Mesenchymal stem cell (in vitro differentiated cells and primary cell): ENCODE measurements around the gene MAPKAP1.
A peak's percentile ranks its signal among the peaks of the same experiment; 100 is the strongest.

Experiments
- DNase-seq: peaks from one replicate; pipeline ENCODE4 v3.0.0-alpha.2; 2013
- H2AFZ ChIP-seq: one replicate; pipeline ENCODE4 v1.6.1; 2013; ENCODE audit warnings: low read depth, mild to moderate bottlenecking, control low read depth, inconsistent platforms, low read length, moderate library complexity
- H2AK5ac ChIP-seq: 2 replicates; pipeline ENCODE4 v1.6.1; 2013; ENCODE audit warnings: low read length, moderate library complexity, mild to moderate bottlenecking, inconsistent platforms; ENCODE audit not compliant: severe bottlenecking
- H2BK120ac ChIP-seq: one replicate; pipeline ENCODE4 v1.6.1; 2013; ENCODE audit warnings: low read depth, mild to moderate bottlenecking, inconsistent platforms, low read length, moderate library complexity
- H2BK12ac ChIP-seq, 2 experiments: one replicate each; pipeline ENCODE4 v1.6.1; 2013; ENCODE audit warnings: inconsistent platforms in 2 of 2, low read length in 2 of 2, mild to moderate bottlenecking in 2 of 2, moderate library complexity in 2 of 2, control low read depth in 1 of 2
- H2BK15ac ChIP-seq: one replicate; pipeline ENCODE4 v1.6.1; 2013; ENCODE audit warnings: mild to moderate bottlenecking, low read depth, inconsistent platforms; ENCODE audit not compliant: poor library complexity, severe bottlenecking
- H2BK5ac ChIP-seq: 2 replicates; pipeline ENCODE4 v1.6.1; 2013; ENCODE audit warnings: low read depth, mild to moderate bottlenecking, low read length, control low read depth, inconsistent platforms; ENCODE audit not compliant: poor library complexity, severe bottlenecking
- H3K14ac ChIP-seq, 2 experiments: one replicate each; pipeline ENCODE4 v1.6.1; 2013; ENCODE audit warnings: inconsistent platforms in 2 of 2, low read length in 2 of 2, control low read depth in 1 of 2, mild to moderate bottlenecking in 1 of 2, moderate library complexity in 1 of 2
- H3K18ac ChIP-seq, 2 experiments: one replicate each; pipeline ENCODE4 v1.6.1; 2013; ENCODE audit warnings: inconsistent platforms in 2 of 2, low read length in 2 of 2, control low read depth in 1 of 2, low read depth in 1 of 2, mild to moderate bottlenecking in 1 of 2
- H3K23ac ChIP-seq, 2 experiments: one replicate each; pipeline ENCODE4 v1.6.1; 2013; ENCODE audit warnings: inconsistent platforms in 2 of 2, low read length in 2 of 2, mild to moderate bottlenecking in 2 of 2, moderate library complexity in 2 of 2, control low read depth in 1 of 2
- H3K27ac ChIP-seq: 2 replicates; pipeline ENCODE4 v1.5.1; 2013; ENCODE audit warnings: mild to moderate bottlenecking, moderate library complexity, low read length, control low read depth, inconsistent platforms; ENCODE audit not compliant: poor library complexity, severe bottlenecking
- H3K27me3 ChIP-seq, 2 experiments: 2 replicates each; pipeline versions ENCODE4 v1.6.1 to v1.7.0; 2013; ENCODE audit warnings: low read length in 2 of 2, mild to moderate bottlenecking in 2 of 2, moderate library complexity in 2 of 2, control low read depth in 1 of 2, inconsistent platforms in 1 of 2; ENCODE audit not compliant: control insufficient read depth in 1 of 2, insufficient read depth in 1 of 2
- H3K36me3 ChIP-seq, 2 experiments: 2 replicates each; pipeline versions ENCODE4 v1.6.1 to v1.7.0; 2013; ENCODE audit warnings: low read length in 2 of 2, control low read depth in 1 of 2, inconsistent platforms in 1 of 2, low read depth in 1 of 2, mild to moderate bottlenecking in 1 of 2; ENCODE audit not compliant: insufficient read depth in 2 of 2, control insufficient read depth in 1 of 2
- H3K4ac ChIP-seq, 2 experiments: one replicate each; pipeline ENCODE4 v1.6.1; 2013; ENCODE audit warnings: inconsistent platforms in 2 of 2, low read length in 2 of 2, mild to moderate bottlenecking in 2 of 2, moderate library complexity in 2 of 2, control low read depth in 1 of 2, low read depth in 1 of 2
- H3K4me1 ChIP-seq: 2 replicates; pipeline ENCODE4 v1.6.1; 2013; ENCODE audit warnings: low read depth, low read length, control low read depth; ENCODE audit not compliant: control insufficient read depth, insufficient read depth
- H3K4me2 ChIP-seq: 2 replicates; pipeline ENCODE4 v1.6.1; 2013; ENCODE audit warnings: low read length, mild to moderate bottlenecking, inconsistent platforms; ENCODE audit not compliant: poor library complexity, severe bottlenecking
- H3K4me3 ChIP-seq, 2 experiments: 2 replicates each; pipeline versions ENCODE4 v1.5.1 to v1.7.0; 2013; ENCODE audit warnings: low read length in 2 of 2, mild to moderate bottlenecking in 2 of 2, control low read depth in 1 of 2, low read depth in 1 of 2; ENCODE audit not compliant: insufficient read depth in 1 of 2
- H3K79me1 ChIP-seq: replicated peaks from 2 replicates; pipeline ENCODE4 v1.6.1; 2013; ENCODE audit warnings: mild to moderate bottlenecking, control low read depth, low read length, inconsistent platforms; ENCODE audit not compliant: poor library complexity, severe bottlenecking
- H3K9ac ChIP-seq: 2 replicates; pipeline ENCODE4 v1.7.0; 2013; ENCODE audit warnings: mild to moderate bottlenecking, low read length, moderate library complexity
- H3K9me3 ChIP-seq: 2 replicates; pipeline ENCODE4 v1.7.0; 2013; ENCODE audit warnings: mild to moderate bottlenecking, low read length; ENCODE audit not compliant: control insufficient read depth
- H4K8ac ChIP-seq: one replicate; pipeline ENCODE4 v1.6.1; 2013; ENCODE audit warnings: inconsistent platforms, mild to moderate bottlenecking, low read length, moderate library complexity
- H4K91ac ChIP-seq: one replicate; pipeline ENCODE4 v1.6.1; 2013; ENCODE audit warnings: mild to moderate bottlenecking, low read length, inconsistent platforms
- WGBS: methylation state at CpG from one replicate; pipeline ENCODE4 v1.1.7; 2013; ENCODE audit warnings: mixed read lengths; 5-methylcytosine and 5-hydroxymethylcytosine counted together

The MAPKAP1 gene

DNA sequence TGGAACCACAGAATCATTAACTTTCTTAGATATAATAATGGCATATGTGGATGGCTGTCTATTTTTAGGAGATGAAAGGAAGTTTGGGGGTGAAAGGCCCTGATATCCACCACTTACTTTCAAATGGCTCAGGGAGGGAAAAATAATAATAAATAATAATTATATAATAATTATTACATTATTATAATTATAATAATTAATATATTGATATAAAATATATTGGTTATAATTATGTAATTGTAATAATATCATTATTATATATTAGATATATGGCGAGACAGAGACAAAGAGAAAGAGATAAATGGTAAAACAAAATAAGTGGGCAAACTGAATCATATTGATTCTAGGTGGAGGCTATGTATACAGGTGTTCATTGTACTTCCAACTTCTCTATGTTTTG is 308.8 kb downstream of the MAPKAP1 start:
- no peak overlapping the region for H3K18ac ChIP-seq
- no peak overlapping the region for H2AK5ac ChIP-seq
- WGBS = no CpG with 5 or more reads among the region's 1 CpG
- no peak overlapping the region for H3K4me2 ChIP-seq
- H3K79me1 ChIP-seq = no peaks in the 10 kb centered on the region
- H4K8ac ChIP-seq = no peak overlapping the region
- H3K4me3 ChIP-seq = no peak overlapping the region
- no peak overlapping the region for H3K9ac ChIP-seq
- no peaks in the 10 kb centered on the region for H3K9me3 ChIP-seq
- no peak overlapping the region for H2BK5ac ChIP-seq
- no peak for DNase-seq
- no peaks in the 10 kb centered on the region for H3K27me3 ChIP-seq
- no peak overlapping the region for H3K23ac ChIP-seq
- no peak overlapping the region for H2AFZ ChIP-seq
- no peaks in the 10 kb centered on the region for H3K36me3 ChIP-seq
- no peaks in the 10 kb centered on the region for H3K4me1 ChIP-seq
- H3K4ac ChIP-seq = no peak overlapping the region
- no peak overlapping the region for H2BK12ac ChIP-seq
- no peak overlapping the region for H3K14ac ChIP-seq
- H3K27ac ChIP-seq = no peak overlapping the region
- no peak overlapping the region for H2BK120ac ChIP-seq
- no peak overlapping the region for H2BK15ac ChIP-seq
- H4K91ac ChIP-seq = no peak overlapping the region

DNA sequence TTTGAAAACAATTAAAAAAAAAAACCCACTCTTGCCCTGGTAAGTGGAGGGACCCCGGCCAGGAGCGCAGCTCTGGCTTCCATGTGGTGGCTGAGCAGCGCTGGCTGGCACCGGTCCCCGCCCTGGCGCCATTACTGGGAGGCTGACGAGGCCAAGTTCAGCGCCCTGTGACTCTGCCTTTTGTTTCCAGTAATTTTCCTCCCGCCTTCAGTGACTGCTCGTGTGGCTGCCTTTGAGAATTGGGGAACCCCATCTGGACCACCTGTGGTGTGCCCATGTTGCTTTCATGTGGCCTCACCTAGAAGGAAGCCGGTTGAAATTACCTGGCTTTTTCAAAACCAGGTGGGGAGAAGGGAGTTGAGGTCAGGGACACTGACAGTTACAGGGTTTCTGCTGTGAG is 309.3 kb downstream of the MAPKAP1 start:
- Histone ChIP-seq H4K91ac (no peak overlapping the region), H2AFZ (no peak overlapping the region), H2BK15ac (no peak overlapping the region), H2BK12ac (no peak overlapping the region), H3K14ac (no peak overlapping the region), H3K18ac (no peak overlapping the region), H3K4me1 (no peaks in the 10 kb centered on the region), H2BK120ac (no peak overlapping the region), H3K27ac (no peak overlapping the region), H3K36me3 (no peaks in the 10 kb centered on the region), H3K4ac (no peak overlapping the region), H3K9ac (no peak overlapping the region), H3K4me3 (peak overlapping the region in 1 of 2 experiments; percentile 36), H3K27me3 (no peaks in the 10 kb centered on the region), H3K9me3 (no peaks in the 10 kb centered on the region), H3K79me1 (no peaks in the 10 kb centered on the region), H2AK5ac (no peak overlapping the region), H2BK5ac (no peak overlapping the region), H3K4me2 (no peak overlapping the region), H3K23ac (no peak overlapping the region), H4K8ac (no peak overlapping the region)
- no peak for DNase-seq
- WGBS = 88% methylated on average over 11 of the region's 11 CpGs

DNA sequence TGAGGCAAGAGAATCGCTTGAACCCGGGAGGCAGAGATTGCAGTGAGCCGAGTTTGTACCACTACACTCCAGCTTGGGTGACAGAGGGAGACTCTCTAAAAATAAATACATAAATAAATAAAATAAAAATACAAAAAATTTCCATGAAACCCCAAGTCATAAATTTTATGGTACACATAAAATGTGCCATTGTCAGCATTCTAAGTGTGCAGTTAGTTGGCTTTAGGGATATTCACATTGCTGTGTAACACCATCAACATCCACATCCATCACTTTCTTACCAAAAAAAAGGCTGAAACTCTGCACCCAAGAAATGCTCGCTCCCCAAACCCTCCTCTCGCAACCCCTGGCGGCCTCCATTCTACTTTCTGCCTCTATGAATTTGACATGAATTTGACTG is 310.2 kb downstream of the MAPKAP1 start:
- no peak overlapping the region for H3K4ac ChIP-seq
- WGBS = 96% methylated on average over 3 of the region's 6 CpGs
- no peak overlapping the region for H2BK120ac ChIP-seq
- no peak overlapping the region for H3K27ac ChIP-seq
- H2BK5ac ChIP-seq = no peak overlapping the region
- no peak overlapping the region for H2AK5ac ChIP-seq
- H3K18ac ChIP-seq = no peak overlapping the region
- H4K8ac ChIP-seq = no peak overlapping the region
- no peaks in the 10 kb centered on the region for H3K79me1 ChIP-seq
- no peak overlapping the region for H2AFZ ChIP-seq
- H3K14ac ChIP-seq = no peak overlapping the region
- no peaks in the 10 kb centered on the region for H3K27me3 ChIP-seq
- H2BK15ac ChIP-seq = no peak overlapping the region
- H3K4me3 ChIP-seq = no peak overlapping the region
- H3K23ac ChIP-seq = no peak overlapping the region
- no peak overlapping the region for H3K4me2 ChIP-seq
- no peaks in the 10 kb centered on the region for H3K36me3 ChIP-seq
- DNase-seq = no peak
- no peaks in the 10 kb centered on the region for H3K4me1 ChIP-seq
- H3K9ac ChIP-seq = no peak overlapping the region
- H3K9me3 ChIP-seq = no peaks in the 10 kb centered on the region
- no peak overlapping the region for H2BK12ac ChIP-seq
- H4K91ac ChIP-seq = no peak overlapping the region

DNA sequence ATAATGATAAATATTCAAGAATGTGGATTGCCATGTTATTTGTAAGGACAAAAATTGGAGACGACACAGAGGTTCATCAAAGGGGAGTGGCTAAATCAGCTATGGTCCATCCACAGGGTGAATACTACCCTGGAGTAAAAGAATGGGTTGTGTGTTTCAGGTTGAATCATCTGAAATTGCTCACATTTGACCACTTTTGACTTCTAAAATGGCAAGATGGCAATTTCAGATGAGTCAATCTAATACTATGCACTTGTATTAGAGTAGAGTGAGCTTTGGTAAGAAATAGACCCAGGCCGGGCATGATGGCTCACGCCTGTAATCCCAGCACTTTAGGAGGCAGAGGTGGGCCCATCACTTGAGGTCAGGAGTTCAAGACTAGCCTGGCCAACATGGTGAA is 313.6 kb downstream of the MAPKAP1 start:
- Histone ChIP-seq H4K8ac (no peak overlapping the region), H3K23ac (no peak overlapping the region), H3K4me3 (no peak overlapping the region), H2BK15ac (no peak overlapping the region), H2BK5ac (no peak overlapping the region), H3K79me1 (no peaks in the 10 kb centered on the region), H4K91ac (no peak overlapping the region), H2BK12ac (no peak overlapping the region), H3K4ac (no peak overlapping the region), H3K18ac (no peak overlapping the region), H3K9ac (no peak overlapping the region), H3K4me2 (no peak overlapping the region), H3K27ac (no peak overlapping the region), H3K27me3 (no peaks in the 10 kb centered on the region), H3K36me3 (no peaks in the 10 kb centered on the region), H2BK120ac (no peak overlapping the region), H2AK5ac (no peak overlapping the region), H3K4me1 (no peaks in the 10 kb centered on the region), H3K14ac (no peak overlapping the region), H3K9me3 (no peaks in the 10 kb centered on the region), H2AFZ (no peak overlapping the region)
- 89% methylated on average over 3 of the region's 3 CpGs for WGBS
- no peak for DNase-seq
